HepG2 (cell line): ENCODE measurements around the gene BAHD1. TPM values are rescaled to one million over a fixed set of nuclear protein-coding genes. Genes with fewer than 3 reads are reported as not detected.

Experiments used
- ATAC-seq: fragments of 200-7000 bp; cut with Tn5 transposase; 3 replicates; pipeline ENCODE4 v1.9.1; 2020; ENCODE audit warnings: mild to moderate bottlenecking, moderate library complexity
- BruUV-seq: library from RNA; stranded (reverse); fragments of 400-500 nt; replicated peaks from 2 replicates; lab custom pipeline; 2021; lab: Mats Ljungman, UMichigan
- CTCF ChIA-PET: fragments of 300-600 bp; formaldehyde crosslinking; extraction: SDS; loops from one replicate; lab custom pipeline; 2021; ENCODE audit warnings: low total read pairs, inconsistent platforms, low intra/inter-chr PET ratio; lab: Yijun Ruan, JAX
- POLR2A ChIA-PET: fragments of 350-600 bp; sonication (Branson Sonifier 250); formaldehyde crosslinking; loops from one replicate; lab custom pipeline; 2020; ENCODE audit warnings: antibody characterized with exemption, inconsistent platforms; lab: Yijun Ruan, JAX
- DNase-seq: peaks from one replicate; pipeline ENCODE4 v3.0.0-alpha.2; 2015; ENCODE audit warnings: low spot score
- FAIRE-seq: peaks from 3 replicates; lab custom pipeline; 2011; peaks lifted over from hg19 to GRCh38; lab: Jason Lieb, UNC
- H2AFZ ChIP-seq: one replicate; pipeline ENCODE4 v1.6.1; 2011; ENCODE audit warnings: low read length, inconsistent platforms
- H3K27ac ChIP-seq: fragments of 300-600 bp; 3 replicates; pipeline ENCODE4 v1.8.0; 2011; ENCODE audit warnings: mixed run types, mild to moderate bottlenecking, mixed read lengths, low read length, inconsistent platforms; ENCODE audit not compliant: insufficient read depth; ENCODE audit errors: extremely low read length
- H3K27me3 ChIP-seq, 2 experiments: fragments of 200-600 bp in 1 of 2; 2 replicates in 1 of 2; 3 replicates in 1 of 2; pipeline versions ENCODE4 v1.6.0 to v1.8.0; 2011; ENCODE audit warnings: low read length in 2 of 2, mild to moderate bottlenecking in 2 of 2, moderate library complexity in 2 of 2, inconsistent platforms in 1 of 2; ENCODE audit not compliant: insufficient read depth in 2 of 2, control insufficient read depth in 1 of 2
- H3K36me3 ChIP-seq, 2 experiments: fragments of 200-600 bp in 1 of 2; replicated peaks in 1 of 2; 2 replicates in 1 of 2; 3 replicates in 1 of 2; pipeline versions ENCODE4 v1.5.1 to v1.8.0; 2011; ENCODE audit warnings: low read length in 2 of 2, inconsistent platforms in 1 of 2; ENCODE audit not compliant: insufficient read depth in 2 of 2, control insufficient read depth in 1 of 2
- H3K4me1 ChIP-seq: 2 replicates; pipeline ENCODE4 v1.5.1; 2012; ENCODE audit warnings: low read length, inconsistent platforms; ENCODE audit not compliant: insufficient read depth
- H3K4me2 ChIP-seq: 2 replicates; pipeline ENCODE4 v1.6.0; 2011; ENCODE audit warnings: low read depth, low read length, inconsistent platforms
- H3K4me3 ChIP-seq, 3 experiments: fragments of 200-600 bp in 1 of 3; sonication (generic), shearing (Covaris generic) in 1 of 3; replicated peaks in 1 of 3; 2 replicates each; pipeline ENCODE4 v1.5.1; 2011 to 2016; ENCODE audit warnings: low read length in 3 of 3, inconsistent platforms in 2 of 3, low read depth in 2 of 3, mild to moderate bottlenecking in 2 of 3, control low read depth in 1 of 3, mixed read lengths in 1 of 3; ENCODE audit not compliant: insufficient read depth in 1 of 3
- H3K79me2 ChIP-seq: one replicate; pipeline ENCODE4 v1.6.1; 2011; ENCODE audit warnings: low read length, inconsistent platforms; ENCODE audit not compliant: insufficient read depth
- H3K9ac ChIP-seq: 2 replicates; pipeline ENCODE4 v1.6.0; 2011; ENCODE audit warnings: mild to moderate bottlenecking, low read depth, low read length, inconsistent platforms; ENCODE audit not compliant: insufficient read depth
- H3K9me3 ChIP-seq: 2 replicates; pipeline ENCODE4 v1.5.1; 2012; ENCODE audit warnings: mild to moderate bottlenecking, low read length
- H4K20me1 ChIP-seq: 2 replicates; pipeline ENCODE4 v1.6.0; 2011; ENCODE audit warnings: inconsistent platforms, mild to moderate bottlenecking, low read length, moderate library complexity; ENCODE audit not compliant: insufficient read depth
- ARHGAP35 ChIP-seq: sonication (generic); formaldehyde crosslinking; IDR thresholded peaks from 2 replicates; pipeline ENCODE4 v1.9.0; 2022; ENCODE audit warnings: mild to moderate bottlenecking, inconsistent platforms, moderate library complexity, missing genetic modification reagents, borderline replicate concordance
- ARNT ChIP-seq: fragments of 450-650 bp; IDR thresholded peaks from 2 replicates; pipeline ENCODE4 v1.6.1; 2017
- ARNT2 ChIP-seq: sonication (generic); formaldehyde crosslinking; IDR thresholded peaks from 2 replicates; pipeline ENCODE4 v1.8.0; 2022; ENCODE audit warnings: mild to moderate bottlenecking, low read depth, missing genetic modification reagents, moderate library complexity
- CEBPB ChIP-seq: IDR thresholded peaks from 2 replicates; pipeline ENCODE4 v1.6.1; 2011; ENCODE audit warnings: low read depth, low read length, improper control_type of control experiment, borderline replicate concordance
- NR2F1 ChIP-seq, 2 experiments: fragments of 450-650 bp in 1 of 2; formaldehyde crosslinking in 1 of 2; IDR thresholded peaks; 2 replicates each; pipeline versions ENCODE4 v1.5.0 to v1.6.1; 2016 to 2020; ENCODE audit warnings: mild to moderate bottlenecking in 1 of 2, missing compliant biosample characterization in 1 of 2, missing genetic modification reagents in 1 of 2, moderate library complexity in 1 of 2
- RORA ChIP-seq: sonication (generic); formaldehyde crosslinking; IDR thresholded peaks from 2 replicates; pipeline ENCODE4 v1.5.0; 2020; ENCODE audit warnings: mild to moderate bottlenecking, missing genetic modification reagents, moderate library complexity
- WGBS: methylation state at CpG from one replicate; pipeline ENCODE4 v1.1.6; 2017; ENCODE audit warnings: low lambda C conversion rate; 5-methylcytosine and 5-hydroxymethylcytosine counted together
- in situ Hi-C: cut with HindIII; loops from 2 replicates; pipeline ENCODE4 v1.10.0; 2017; ENCODE audit warnings: low pct_unique_long_range_greater_than_20kb; ENCODE audit not compliant: extremely low pct_ligation_motif_present
- intact Hi-C: fragments of 100-400 bp; cut with micrococcal nuclease; formaldehyde crosslinking; loops from one replicate; pipeline ENCODE4 v1.10.0; 2022; ENCODE audit not compliant: unreplicated experiment
- polyA plus RNA-seq, 8 experiments: library from polyadenylated mRNA; depleted of rRNA in 3 of 8; stranded (reverse) in 7 of 8; unstranded in 1 of 8; fragments of >200 nt; fragmentation: Illumina TruSeq in 4 of 8; extraction: Trizol in 4 of 8; gene quantifications; 2 replicates each; pipeline versions ENCODE4 v1.2.1 to v1.2.3, GENCODE V29; 2011 to 2016; ENCODE audit warnings: low read depth in 4 of 8, missing spikeins in 1 of 8, mixed read lengths in 1 of 8; ENCODE audit not compliant: insufficient read depth in 1 of 8
- total RNA-seq, 5 experiments: library from RNA; depleted of rRNA; stranded (reverse); fragments of >200 nt; fragmentation: Illumina TruSeq; extraction: Trizol; gene quantifications; 2 replicates each; pipeline ENCODE4 v1.2.3, GENCODE V29; 2016; ENCODE audit warnings: low read depth in 1 of 5
- TF ChIP-seq, protein P1 (sequence below): sonication (generic); formaldehyde crosslinking; IDR thresholded peaks from 2 replicates; pipeline ENCODE4 v1.9.0; 2022; ENCODE audit warnings: low read depth, missing genetic modification reagents
- TF ChIP-seq, protein P2 (sequence below): sonication (generic); formaldehyde crosslinking; IDR thresholded peaks from 2 replicates; pipeline ENCODE4 v1.4.0; 2020; ENCODE audit warnings: missing genetic modification reagents
- TF ChIP-seq, protein P3 (sequence below): sonication (generic); IDR thresholded peaks from 2 replicates; pipeline ENCODE4 v1.6.1; 2016; ENCODE audit warnings: low read depth, borderline replicate concordance

The BAHD1 gene
- total and polyA plus RNA-seq, 2 of the 13 experiments (the other 11 are each of a cell fraction or from before 2014, with no cell fraction given) = 3.3 to 8.7 TPM

DNA sequence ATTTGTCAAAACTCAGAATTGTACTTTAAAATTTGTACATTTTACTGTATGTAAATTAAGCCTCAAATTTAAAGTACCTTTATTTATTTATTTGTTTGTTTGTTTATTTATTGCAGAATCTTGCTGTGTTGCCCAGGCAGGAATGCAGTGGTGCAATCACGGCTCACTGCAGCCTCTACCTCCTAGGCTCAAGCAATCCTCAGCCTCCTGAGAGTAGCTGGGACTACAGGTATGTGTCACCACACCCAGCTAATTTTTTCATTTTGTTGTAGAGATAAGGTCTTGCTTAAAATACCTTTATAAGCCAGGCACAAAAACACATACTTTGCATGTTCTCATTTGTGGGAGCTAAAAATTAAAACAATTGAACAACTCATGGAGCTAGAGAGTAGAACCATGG, 67.5 kb downstream of the BAHD1 start (continued):
- TF ChIP-seq, protein P1, sequence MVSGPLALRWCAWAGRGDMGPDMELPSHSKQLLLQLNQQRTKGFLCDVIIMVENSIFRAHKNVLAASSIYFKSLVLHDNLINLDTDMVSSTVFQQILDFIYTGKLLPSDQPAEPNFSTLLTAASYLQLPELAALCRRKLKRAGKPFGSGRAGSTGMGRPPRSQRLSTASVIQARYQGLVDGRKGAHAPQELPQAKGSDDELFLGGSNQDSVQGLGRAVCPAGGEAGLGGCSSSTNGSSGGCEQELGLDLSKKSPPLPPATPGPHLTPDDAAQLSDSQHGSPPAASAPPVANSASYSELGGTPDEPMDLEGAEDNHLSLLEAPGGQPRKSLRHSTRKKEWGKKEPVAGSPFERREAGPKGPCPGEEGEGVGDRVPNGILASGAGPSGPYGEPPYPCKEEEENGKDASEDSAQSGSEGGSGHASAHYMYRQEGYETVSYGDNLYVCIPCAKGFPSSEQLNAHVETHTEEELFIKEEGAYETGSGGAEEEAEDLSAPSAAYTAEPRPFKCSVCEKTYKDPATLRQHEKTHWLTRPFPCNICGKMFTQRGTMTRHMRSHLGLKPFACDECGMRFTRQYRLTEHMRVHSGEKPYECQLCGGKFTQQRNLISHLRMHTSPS (CRISPR knock-in tag) = no peak
- no peak for TF ChIP-seq NR2F1 (CRISPR knock-in tag; IDR thresholded peaks at IDR 0.05)
- TF ChIP-seq RORA (CRISPR knock-in tag) = no peak
- TF ChIP-seq ARNT2 (CRISPR knock-in tag) = no peak
- TF ChIP-seq ARNT = no peak
- no peak for TF ChIP-seq ARHGAP35
- TF ChIP-seq, protein P2, sequence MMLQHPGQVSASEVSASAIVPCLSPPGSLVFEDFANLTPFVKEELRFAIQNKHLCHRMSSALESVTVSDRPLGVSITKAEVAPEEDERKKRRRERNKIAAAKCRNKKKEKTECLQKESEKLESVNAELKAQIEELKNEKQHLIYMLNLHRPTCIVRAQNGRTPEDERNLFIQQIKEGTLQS (CRISPR knock-in tag) = no peak

DNA sequence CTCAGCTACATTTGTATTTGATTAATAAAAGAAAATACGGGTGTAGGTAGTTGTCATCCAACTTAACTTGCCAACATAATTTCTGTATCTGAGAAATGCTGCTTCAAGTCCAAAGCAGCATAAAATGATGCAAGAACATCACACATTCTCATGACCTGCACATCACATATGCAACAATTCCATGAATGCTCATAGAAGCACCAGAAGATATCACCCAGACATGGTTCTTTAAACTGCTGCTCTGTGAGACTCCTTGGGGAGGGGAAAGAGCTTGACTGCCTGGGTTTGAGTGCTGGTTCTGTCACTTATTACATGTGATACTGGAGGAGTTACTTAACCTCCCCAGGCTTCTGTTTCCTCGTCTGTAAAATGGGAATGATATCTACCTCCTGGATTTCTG, 69.4 kb downstream of the BAHD1 start:
- in situ Hi-C loops (loop anchor here (5.0 kb wide), 1 partner anchor 68 kb away; the partner anchor contains the start of gene BAHD1), intact Hi-C loops (no loop called here)
- H3K4me1 ChIP-seq = peaks cover 28% of the 10 kb centered on the region
- TF ChIP-seq, protein P3, sequence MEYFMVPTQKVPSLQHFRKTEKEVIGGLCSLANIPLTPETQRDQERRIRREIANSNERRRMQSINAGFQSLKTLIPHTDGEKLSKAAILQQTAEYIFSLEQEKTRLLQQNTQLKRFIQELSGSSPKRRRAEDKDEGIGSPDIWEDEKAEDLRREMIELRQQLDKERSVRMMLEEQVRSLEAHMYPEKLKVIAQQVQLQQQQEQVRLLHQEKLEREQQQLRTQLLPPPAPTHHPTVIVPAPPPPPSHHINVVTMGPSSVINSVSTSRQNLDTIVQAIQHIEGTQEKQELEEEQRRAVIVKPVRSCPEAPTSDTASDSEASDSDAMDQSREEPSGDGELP = no peak
- peak; percentile 31; the same call in 1 of the 2 replicates for TF ChIP-seq CEBPB
- no peaks in the 10 kb centered on the region for H4K20me1 ChIP-seq
- H3K79me2 ChIP-seq = no peaks in the 10 kb centered on the region
- POLR2A ChIA-PET = no interaction called here
- no peak overlapping the region for H3K9ac ChIP-seq
- H3K27ac ChIP-seq = no peak overlapping the region
- H3K36me3 ChIP-seq = no peaks in the 10 kb centered on the region
- DNase-seq (no peak), ATAC-seq (no peak), FAIRE-seq (no peak)
- no peak overlapping the region for H2AFZ ChIP-seq
- CTCF ChIA-PET = no interaction called here
- no peak overlapping the region for H3K4me3 ChIP-seq
- no TSS peak for BruUV-seq
- no peaks in the 10 kb centered on the region for H3K9me3 ChIP-seq
- 10% methylated on average over 2 of the region's 2 CpGs for WGBS
- no peak overlapping the region for H3K4me2 ChIP-seq
- peaks cover 4 to 25% of the 10 kb centered on the region in 2 experiments; a peak in 4 of 5 replicates for H3K27me3 ChIP-seq
